Measurements from ENCODE around the gene CADPS2. TPM values are rescaled to one million over a fixed set of nuclear protein-coding genes. Genes with fewer than 3 reads are reported as not detected.

Gene CADPS2
- total and polyA plus RNA-seq, 2 of the 8 experiments (the other 6 are each of a cell fraction or from before 2014, with no cell fraction given): 8.9 to 22.3 TPM

GRCh38 chr7:122651451-122651850 is 234.8 kb downstream of the CADPS2 start (continued):
- TF ChIP-seq SIRT6 (IDR thresholded peaks at IDR 0.05; ENCODE audit: low read length) (no peak), KDM4A (IDR thresholded peaks at IDR 0.05; ENCODE audit: low read depth, low read length, severe bottlenecking) (no peak)

Measured in H1 (cell line).